Fibroblast of skin of right quadriceps (primary cell): ENCODE data around the gene LILRA1.
"Not testable (repeated sequence)": the region's sequence is repeated elsewhere in the genome, so short reads cannot be mapped to it uniquely, and the experiment has no call there.

Source experiments
- DNase-seq: peaks from one replicate; pipeline ENCODE4 v3.0.0-alpha.2; 2013

The LILRA1 gene

DNA sequence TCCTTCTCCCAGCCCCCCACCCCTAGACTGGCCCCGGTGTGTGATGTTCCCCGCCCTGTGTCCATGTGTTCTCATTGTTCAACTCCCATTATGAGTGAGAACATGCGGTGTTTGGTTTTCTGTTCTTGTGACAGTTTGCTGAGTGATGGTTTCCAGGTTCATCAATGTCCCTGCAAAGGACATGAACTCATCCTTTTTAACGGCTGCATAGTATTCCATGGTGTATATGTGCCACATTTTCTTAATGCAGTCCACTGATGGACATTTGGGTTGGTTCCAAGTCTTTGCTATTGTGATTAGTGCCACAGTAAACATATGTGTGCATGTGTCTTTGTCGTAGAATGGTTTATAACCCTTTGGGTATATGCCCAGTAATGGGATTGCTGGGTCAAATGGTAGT, 15.2 kb upstream of the LILRA1 start:
- DNase-seq: not testable (repeated sequence)

DNA sequence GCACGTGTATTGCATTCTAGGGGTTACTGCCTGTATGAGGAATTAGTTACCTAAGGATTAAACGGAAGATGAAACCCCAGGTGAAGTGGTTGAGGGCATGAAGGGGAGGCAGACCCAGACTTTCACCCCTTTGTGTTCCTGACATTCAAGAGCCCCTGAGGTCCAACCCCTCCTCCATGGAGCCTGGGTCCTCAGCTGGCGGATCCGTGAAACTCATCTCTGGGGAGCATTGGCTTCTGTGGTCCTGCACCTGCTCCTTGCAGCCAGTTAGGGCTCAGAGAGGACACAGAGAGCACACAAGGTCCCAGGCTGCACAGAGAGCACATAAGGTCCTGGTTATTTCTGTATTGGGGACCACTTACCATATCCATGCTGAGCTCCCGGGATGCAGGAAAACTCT, 7.0 kb upstream of the LILRA1 start:
- DNase-seq: no peak

DNA sequence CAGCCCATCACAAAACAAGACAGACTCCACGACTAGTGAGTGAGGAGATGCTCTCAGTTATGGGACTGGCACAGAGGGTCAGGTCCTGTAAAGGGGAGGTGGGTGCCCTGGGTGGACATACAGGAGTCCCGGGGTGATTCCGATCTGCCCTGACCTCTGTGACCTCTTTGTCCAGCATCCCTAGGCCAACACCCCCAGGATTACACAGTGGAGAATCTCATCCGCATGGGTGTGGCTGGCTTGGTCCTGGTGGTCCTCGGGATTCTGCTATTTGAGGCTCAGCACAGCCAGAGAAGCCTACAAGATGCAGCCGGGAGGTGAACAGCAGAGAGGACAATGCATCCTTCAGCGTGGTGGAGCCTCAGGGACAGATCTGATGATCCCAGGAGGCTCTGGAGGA, 6.4 kb upstream of the LILRA1 start:
- DNase-seq: no peak

DNA sequence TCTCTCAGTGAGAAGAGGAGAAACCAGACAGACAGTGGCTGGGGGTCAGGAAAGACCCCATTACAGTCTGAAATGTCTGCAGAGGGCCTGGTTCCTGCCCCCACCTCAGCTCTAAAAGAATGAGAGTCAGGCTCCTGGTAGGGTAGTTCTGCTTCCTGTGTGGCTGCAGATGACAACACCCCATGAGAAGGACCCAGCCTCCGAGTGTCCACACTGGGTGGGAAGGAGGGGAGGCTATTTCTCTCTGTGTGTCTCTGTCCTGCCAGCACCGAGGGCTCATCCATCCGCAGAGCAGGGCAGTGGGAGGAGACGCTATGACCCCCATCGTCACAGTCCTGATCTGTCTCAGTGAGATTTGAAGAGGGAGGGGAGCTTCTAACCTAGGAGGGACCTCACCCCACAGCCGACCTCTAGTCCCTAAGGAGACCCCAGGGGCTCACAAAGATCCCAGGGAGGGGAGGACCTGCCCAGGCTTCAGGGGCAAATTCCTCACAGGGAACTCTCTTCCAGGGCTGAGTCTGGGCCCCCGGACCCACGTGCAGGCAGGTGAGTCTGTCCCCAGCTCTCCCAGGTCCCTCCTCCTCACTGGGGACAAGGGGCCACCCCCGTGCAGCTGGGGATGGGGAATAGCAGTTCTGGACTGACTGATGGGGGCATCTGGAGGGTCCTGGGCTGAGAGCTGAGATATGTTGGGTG, 647 bp downstream of the LILRA1 start:
- not testable (repeated sequence) for DNase-seq

DNA sequence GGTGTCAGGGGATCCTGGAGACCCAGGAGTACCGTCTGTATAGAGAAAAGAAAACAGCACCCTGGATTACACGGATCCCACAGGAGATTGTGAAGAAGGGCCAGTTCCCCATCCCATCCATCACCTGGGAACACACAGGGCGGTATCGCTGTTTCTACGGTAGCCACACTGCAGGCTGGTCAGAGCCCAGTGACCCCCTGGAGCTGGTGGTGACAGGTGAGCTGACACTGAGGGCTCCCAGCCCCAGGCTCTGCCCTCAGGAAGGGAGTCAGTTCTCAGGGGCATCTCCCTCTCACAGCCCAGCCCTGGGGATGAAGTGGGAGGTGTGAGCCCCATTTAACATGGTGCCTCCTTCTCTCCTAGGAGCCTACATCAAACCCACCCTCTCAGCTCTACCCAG, 1.3 kb downstream of the LILRA1 start:
- DNase-seq: no peak

DNA sequence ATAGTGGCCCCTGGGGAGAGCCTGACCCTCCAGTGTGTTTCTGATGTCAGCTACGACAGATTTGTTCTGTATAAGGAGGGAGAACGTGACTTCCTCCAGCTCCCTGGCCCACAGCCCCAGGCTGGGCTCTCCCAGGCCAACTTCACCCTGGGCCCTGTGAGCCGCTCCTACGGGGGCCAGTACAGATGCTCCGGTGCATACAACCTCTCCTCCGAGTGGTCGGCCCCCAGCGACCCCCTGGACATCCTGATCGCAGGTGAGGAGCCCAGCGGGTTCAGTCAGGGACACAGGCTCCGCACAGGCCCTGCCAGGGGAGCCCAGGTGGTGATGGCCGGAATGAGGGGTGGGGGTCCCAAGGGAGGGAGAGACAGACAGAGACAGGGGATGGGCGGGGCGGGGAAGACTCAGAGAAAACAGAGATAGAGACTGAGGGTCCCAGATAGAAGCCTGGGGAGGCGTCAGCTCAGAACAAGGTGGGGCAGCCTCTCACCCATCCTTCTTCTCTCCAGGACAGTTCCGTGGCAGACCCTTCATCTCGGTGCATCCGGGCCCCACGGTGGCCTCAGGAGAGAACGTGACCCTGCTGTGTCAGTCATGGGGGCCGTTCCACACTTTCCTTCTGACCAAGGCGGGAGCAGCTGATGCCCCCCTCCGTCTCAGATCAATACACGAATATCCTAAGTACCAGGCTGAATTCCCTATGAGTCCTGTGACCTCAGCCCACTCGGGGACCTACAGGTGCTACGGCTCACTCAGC, 2.4 kb downstream of the LILRA1 start:
- not testable (repeated sequence) for DNase-seq

DNA sequence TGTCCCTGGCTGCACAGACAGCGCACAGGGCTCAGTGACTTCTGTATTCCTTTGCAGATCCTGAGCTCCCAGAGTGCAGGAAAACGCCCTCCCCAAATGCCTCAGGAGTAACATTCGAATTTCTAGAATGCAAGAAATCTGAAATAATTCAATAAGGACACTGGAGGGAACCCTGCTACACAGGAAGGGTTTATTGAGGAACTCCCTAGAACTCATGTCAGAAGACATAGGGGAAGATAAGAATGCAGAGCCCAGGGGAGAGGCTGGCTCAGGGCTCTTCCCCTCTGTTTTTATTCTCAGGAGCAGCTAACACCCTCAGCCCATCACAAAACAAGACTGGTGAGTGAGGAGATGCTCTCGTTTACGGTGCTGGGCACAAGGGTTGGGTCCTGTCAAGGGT, 6.8 kb downstream of the LILRA1 start:
- DNase-seq: no peak

DNA sequence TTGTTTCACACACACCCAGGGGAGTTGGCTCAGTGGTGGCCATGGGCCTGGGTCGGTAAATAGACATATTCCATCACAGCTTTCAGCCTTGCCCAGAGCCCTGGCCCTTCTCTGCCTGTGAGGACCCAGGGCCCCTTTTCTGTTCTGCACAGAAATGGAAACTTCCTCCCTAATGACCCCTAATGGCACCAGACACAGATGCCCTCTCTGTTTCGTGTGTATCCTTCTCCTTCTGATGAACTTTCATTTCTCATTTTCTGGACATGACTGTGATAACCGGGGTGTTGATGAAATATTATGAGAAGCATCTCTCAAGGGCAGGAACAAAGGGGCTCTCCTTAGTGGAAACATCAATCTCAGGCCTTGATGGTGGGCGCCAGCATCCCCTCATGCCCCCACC, 12.8 kb downstream of the LILRA1 start:
- no peak for DNase-seq

DNA sequence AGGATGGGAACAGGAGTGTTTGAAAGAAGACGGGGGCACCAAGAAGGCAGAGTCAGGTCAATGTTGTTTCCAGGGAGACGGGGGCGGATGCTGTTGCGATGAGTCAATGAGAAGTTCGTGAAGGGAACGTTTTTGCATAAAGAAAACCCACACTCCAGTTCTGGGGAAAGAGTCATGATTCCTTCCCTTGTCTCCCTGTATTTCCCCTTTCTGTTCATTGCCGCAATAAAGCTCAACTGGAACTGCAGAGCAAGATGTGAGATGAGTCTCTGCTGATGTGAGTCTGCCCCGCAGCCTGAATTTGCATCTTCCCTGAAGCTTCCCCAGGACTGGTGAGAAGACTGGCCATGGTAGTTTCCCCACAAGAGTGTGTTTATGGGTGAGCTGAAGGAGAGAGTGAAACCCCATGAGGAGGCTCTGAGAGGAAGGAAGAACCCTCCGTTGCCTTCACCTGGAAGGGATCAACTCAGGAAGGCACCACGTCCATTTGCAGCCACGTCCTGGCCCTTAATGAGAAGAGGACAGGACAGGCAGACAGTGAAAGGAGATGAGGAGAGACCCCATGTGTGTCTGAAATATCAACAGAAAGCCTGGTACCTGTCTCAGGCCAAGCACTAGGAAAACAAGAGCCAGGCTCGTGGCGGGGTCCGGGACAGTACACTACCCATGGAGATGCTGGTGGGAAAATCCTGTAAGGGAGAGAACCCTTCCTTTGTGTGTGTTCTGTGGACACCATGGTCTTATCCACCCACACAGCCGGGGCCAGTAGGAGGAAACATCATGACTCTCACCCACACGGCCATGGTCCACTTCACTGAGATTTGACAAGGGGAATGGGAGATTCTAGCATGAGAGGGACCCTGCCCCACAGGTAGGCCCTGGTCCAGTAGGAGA, 13.7 kb downstream of the LILRA1 start:
- no peak for DNase-seq

DNA sequence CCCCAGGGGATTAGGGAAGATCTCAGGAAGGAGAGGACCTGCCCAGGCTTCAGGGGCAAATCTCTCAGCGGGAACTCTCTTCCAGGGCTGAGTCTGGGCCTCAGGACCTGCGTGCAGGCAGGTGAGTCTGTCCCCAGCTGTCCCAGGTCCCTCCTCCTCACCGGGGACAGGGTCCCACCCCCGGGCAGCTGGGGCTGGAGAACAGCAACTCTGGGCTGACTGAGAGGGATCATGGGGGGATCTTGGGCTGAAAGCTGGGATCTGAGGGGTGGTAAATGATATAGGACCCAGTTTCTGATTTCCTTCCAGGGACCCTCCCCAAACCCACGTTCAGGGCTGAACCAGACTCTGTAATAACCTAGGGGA, 14.3 kb downstream of the LILRA1 start:
- no peak for DNase-seq

DNA sequence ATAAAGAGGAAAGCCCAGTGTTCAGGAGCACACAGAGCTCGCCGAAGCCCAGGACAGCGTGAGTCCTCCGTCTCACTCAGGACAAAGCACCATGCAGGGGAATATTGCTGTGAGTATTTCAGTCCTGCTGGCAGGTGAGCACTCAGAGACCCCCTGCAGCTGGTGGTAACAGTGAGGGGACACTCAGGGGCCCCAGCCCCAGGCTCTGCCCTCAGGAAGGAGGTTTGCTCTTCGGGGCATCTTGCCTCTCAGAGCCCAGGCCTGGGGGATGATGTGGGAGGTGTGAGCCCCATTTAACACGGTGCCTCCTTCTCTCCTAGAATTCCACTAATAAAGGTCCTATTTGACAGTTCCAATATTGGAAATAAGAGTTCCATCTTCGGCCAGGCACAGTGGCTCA, 14.8 kb downstream of the LILRA1 start:
- DNase-seq: no peak

DNA sequence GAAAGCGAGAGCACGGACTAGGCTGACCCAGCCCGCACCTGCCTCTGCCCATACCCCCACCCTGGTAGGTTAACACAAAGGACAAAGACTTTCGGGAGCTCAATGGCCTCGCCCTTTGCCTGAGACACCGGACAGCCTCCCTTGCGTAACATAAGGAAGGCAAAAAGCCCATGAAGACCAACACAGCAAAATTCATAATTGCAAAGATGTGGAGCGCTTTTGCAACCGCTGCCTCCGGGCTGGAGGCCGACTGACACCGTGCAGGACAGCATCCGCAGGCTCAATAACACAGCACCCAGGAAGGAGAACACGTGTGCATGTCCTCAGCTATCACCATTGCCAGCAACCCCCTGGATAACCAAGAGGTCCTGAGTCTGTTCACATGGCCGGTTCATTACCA, 15.4 kb downstream of the LILRA1 start:
- DNase-seq: no peak

DNA sequence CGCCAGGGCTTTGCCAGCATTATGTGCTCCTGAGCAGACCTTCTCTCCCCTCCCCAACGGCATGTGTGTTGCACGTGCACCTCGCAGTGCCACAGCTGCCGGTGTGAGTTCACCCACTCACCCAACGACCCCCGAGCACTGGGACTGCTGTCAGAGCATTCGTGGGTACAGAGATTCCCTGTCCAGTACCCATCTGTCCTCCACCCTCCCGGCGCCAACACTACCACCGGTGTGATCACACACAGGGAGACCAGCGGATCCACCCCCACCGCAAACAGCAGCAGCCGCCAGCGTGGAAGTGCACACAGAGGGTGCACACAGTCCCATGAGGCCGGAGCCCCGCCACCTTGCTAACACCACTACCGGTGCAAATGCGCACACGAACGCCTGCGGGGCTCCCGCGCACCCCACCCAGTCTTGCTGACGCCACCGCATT, 15.9 kb downstream of the LILRA1 start:
- DNase-seq: no peak

DNA sequence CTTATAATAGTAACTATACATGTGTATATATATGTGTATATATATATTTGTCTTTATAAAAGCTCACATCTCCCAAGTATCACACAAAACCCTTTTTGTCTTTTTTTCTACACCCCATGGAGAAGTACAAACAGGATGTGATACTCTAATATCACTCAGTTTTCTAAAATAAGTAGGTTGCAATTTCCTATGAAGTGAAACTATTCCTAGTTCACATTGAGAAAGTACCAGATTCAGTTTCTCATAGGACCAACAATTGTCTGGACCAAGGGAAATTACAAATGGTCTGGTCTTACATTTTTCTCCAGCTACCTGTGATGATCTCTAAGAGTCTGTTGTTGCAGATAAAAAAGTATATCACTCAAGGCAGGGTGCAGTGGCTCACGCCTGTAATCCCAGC, 19.0 kb downstream of the LILRA1 start:
- DNase-seq: no peak

DNA sequence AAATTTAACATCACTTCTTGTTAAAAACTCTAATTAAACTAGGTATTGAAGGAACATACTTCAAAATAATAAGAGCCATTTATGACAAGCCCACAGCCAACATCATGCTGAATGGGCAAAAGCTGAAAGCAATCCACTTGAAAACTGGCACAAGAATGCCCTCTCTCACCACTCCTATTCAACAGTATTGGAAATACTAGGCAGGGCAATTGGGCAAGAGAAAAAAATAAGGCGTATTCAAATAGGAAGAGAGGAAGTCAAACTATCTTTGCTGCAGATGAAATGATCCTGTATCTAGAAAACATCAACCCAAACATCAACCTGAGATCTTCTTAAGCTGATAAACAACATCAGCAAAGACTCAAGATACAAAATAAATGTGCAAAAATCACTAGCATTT, 21.3 kb downstream of the LILRA1 start:
- DNase-seq: no peak

DNA sequence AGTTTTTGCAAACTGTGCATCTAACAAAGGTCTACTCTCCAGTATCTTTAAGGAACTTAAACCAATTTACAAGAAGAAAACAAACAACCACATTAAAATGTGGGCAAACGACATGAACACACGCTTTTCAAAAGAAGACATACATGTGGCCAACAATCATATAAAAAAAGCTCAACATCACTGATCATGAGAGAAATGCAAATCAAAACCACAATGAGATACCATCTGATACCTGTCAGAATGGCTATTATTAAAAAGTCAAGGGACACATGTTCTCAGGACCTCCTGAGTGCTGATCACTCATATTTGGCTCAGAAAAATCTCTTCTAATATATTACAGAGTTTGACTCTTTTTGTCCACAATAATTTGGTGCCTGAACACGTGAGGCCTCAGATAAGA, 22.6 kb downstream of the LILRA1 start:
- no peak for DNase-seq

DNA sequence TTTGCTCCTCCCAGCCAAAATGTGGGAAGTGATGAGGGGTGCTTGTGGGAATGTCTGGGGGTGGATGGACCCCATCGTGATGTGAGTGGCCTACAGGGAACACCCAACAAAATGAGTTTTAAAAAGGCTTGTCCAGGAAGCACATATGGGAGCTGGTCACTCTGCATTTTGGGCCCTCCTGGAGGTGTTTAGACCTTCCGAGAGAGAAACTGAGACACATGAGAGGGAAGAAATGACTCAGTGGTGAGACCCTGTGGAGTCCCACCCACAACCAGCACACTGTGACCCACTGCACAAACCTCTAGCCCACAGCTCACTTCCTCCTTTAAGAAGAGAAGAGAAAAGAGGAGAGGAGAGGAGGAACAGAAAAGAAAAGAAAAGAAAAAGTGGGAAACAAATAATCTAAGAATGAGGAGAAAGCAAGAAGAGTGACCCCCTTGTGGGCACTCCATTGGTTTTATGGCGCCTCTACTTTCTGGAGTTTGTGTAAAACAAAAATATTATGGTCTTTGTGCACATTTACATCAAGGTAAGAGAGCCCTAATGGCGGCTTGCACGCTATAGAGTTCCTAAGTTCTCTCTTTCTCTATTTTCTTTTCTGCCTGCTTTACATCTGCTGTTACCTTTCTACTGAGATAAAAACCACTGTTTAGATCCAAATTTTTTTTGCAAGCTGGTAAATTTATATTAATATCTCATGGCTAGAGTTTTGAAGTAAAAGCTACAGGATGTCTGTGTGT, 23.6 kb downstream of the LILRA1 start:
- DNase-seq: no peak

DNA sequence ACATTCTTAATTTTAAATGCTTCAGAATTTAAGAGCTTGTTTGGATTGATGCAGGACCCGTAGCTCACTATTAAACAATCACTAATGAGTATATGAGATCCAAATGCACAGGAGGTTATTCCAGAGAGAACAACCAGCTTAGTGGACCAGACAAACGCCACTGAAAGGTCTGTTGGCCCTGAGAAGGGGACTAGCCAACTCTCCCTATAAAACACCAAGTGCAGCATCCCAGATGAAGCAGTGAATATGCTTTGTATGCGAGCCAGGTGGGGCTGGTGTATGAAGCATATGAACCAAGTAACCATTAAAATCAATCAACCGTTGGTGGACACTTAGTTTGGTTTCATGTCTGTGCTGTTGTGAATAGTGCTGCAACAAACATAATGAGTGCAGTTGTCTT, 27.0 kb downstream of the LILRA1 start:
- DNase-seq: no peak

DNA sequence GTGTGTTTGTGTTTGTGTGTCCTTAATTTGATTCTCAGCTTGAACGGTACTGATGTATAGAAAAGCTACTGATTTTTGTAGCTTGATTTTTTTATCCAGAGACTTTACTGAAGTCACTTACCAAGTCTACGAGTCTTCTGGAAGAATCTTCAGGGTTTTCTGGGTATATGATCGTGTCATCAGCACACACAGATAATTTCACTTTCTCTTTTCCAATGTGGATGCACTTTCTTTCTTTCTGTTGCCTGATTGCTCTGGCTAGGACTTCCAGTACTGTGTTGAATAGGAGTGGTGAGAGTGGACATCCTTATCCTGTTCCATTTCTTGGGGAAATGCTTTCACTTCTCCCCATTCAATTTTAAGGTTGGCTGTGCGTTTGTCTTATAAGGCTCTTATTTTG, 29.0 kb downstream of the LILRA1 start:
- no peak for DNase-seq

DNA sequence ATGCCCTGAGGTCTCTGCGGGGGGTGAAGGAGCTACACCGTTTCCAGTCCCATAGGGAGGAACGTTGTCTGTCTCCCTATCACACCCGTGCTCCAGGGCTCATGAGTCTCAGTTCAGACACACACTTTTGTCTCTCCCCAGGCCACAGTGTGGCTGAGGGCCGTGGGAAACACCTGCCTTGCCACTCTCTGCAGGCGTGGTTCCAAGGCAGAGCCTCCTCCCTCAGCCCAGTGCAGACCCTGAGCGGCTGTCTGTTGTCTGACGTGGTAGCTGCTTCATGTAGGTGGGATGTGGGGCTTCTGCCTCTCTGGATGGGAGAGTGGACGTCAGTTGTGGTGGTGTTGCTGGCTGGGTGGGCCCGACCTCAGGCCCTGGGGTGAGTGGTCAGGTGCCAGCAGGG, 30.8 kb downstream of the LILRA1 start:
- DNase-seq: not testable (repeated sequence)

DNA sequence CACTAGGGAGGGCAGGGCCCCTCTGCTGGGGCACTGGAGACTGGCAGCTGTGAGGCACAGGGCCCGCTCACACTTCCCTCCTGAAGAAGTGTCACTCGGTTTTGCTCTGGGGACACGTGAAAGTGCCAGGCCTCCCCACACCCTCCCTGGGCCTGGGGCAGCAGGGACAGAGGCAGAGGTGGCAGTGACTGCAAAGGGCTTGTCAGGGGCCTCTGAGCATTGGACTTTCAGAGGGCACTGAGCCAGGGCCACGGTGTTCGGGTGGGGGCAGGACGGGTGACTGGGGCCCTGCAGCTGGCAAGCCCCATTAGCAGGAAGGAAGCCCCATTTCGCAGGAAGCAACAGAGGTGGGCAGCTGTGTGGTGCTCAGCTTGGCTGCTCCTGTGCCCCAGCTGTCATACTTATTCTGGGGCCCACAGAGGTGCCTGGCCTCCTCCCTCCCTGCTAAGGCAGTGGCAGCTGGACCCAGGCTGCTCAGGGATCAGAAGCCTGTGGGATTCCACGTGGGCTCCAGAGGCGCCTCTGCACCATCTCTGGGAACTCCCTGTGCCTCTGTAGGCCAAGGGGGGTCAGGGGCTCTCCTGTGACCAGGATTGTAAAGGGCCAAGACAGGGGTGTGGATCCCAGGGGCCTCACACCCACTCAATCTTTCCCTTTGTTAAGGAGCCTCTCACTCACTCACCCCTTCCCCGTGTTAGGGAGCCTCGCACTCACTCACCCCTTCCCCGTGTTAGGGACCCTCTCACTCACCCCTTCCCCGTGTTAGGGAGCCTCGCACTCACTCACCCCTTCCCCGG, 31.7 kb downstream of the LILRA1 start:
- not testable (repeated sequence) for DNase-seq

DNA sequence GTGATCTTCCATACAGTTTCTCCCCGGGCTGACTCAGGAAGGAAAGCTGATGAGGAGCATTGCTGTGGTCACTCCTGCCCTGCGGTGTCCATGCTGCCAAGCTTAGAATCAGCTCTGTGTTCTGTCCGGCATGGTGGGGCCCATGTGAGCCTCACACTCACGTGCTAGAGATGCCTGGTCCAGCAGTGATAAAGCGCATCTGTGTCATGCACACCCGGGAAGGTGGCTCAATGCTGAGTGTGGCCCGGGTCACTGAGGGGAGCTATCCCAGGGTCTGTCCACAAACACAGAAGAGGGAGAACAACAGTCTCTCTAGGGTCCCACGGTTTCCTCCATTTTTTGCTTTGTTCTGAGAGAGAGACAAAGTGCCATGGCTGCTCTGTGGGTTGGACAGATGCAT, 33.3 kb downstream of the LILRA1 start:
- DNase-seq: no peak
